ENCODE results near the gene DCAF12L2.

- no peak for TF ChIP-seq CTCF (IDR thresholded peaks at IDR 0.05; ENCODE audit: poor library complexity)
- no peak for TF ChIP-seq EZH2phosphoT487 (IDR thresholded peaks at IDR 0.05; ENCODE audit: low read depth, severe bottlenecking, unreplicated experiment)
These were observed 11.2 kb upstream of the DCAF12L2 start for GRCh38 chrX:126177133-126177840.

Measured in hepatocyte (in vitro differentiated cells).